ENCODE data around the gene KCNH2.
A peak's percentile ranks its signal among the peaks of the same experiment; 100 is the strongest.

The KCNH2 gene

DNA sequence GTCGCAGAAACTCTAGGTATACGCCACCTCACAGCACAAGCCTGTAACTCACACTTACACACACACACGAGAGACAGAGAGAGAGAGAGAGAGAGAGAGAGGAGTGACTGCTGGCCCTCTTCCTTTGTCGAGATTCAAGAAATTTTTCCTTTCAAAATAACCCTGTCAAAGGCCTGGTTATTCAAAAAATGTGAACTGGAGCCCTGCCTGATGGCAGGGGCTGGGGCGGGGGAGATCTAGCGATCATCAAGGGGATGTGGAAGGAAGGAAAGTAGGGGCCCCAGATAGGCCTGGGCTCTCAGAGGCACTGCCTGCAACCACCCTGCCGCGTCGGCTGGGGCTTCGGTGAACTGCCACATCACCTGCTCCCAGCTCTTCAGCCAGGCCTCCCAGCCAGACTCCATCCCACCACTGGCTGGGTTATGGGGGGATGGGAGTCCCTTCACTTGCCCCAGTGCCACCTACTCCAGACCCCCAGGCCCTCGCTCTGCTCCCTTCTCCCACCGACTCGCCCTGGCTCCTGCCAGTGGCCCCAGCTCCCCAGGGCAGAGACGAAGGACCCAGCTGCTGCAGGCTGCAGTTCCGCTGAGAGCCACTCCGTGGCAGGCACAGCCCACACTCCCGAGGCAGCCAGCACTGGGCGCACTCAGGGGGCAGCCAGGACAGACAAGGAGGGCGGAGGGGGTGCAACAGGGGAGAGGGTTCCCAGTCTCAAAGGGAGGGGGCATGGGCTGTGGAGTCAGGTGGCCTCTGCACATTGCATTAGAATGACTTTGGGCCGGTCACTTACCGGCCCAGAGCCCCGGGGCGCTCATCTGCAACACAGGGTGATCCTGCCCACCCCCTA is 15.3 kb downstream of the KCNH2 start:
- peak in 1 of 3 experiments; percentile 30 for DNase-seq (ENCODE audit: low read depth in 2 of 3, low spot score in 2 of 3)

GRCh38 chr7:150962290-150962552 is 15.9 kb downstream of the KCNH2 start:
- no peak for DNase-seq (ENCODE audit: low read depth in 2 of 3, low spot score in 2 of 3)

DNA sequence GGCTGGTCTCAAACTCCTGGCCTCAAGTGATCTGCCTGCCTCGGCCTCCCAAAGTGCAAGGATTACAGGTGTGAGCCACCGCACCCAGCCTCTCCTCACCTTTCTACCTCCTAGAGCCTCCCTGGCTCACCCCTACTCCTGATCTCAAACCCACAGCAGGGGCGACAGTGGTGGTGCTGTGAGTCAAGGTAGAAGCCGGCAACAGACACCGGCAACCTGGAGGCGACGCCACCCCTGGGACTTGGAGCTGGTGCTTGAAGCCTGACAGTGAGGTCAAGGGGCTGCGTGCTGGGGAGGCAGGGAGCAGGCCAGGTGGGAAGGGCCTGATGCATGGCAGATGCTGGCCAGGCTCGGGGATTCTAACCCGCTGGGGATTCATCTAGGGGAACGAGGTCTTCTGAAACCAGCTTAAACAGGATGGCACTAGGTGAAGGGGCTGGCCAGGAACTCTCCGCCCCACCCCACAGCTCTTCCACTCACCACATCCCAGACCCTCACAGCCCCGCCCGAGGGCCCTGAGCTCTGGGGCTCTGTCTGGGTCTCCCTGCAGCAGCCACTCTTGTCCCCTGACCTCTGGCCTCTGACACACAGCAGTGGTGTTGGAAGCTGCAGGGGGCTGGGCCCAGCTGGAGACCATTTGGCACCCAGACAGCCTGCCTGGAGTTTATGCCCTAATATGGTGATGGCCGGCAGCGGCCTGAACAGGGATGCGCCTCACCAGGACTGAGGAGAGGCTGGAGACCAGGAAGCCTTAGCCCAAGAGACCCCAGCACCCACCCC is 16.4 kb downstream of the KCNH2 start:
- no peak for DNase-seq (ENCODE audit: low read depth in 2 of 3, low spot score in 2 of 3)

DNA sequence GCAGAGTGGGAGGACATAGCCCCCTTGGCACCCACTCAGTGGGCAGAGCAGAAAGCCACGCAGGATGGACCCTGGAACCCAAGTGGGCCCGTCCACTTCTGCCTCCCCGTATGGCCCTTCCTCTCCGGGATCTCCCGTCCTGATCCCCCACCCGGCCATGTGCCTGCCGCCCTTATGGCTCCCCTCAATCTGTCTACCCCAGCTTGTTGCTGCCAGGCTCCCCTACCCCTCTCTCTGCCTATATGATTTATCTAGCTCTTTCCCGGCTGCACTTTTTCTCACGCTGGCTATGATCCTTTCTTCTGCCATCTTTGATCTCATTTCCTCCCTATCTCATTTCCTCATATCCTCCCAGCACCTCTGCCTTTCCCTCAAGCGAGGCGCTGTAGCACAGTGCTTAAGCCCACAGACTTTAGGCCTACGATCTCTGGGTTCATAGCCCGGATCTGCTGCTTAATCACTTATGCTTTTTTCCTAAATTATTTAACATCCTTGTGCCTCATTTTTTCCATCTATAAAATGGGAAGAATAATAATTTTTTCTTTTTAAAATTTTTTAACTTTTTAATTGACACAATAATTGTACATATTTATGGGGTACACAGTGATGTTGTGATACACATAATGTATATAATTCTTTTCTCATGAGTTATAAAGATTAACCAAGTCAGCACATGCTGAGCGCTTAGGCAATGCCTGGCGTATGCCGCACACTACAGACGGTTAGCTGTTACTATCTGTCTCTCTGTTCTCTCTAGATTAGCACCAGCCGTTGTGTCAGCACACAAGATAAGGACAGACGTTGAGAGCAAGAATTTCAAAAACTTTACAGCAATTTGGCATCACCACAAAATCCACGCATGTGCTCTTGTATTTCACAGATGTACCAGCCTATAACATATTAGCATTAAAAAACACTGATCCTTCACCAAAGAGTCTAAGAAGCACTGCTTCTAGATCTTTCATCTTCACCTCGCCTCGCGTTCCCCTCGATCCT is 18.1 kb downstream of the KCNH2 start:
- no peak for DNase-seq (ENCODE audit: low read depth in 2 of 3, low spot score in 2 of 3)

- DNase-seq (ENCODE audit: low read depth in 2 of 3, low spot score in 2 of 3) = no peak
Observed at GRCh38 chr7:150959081-150959480, 19.0 kb downstream of the KCNH2 start.

GRCh38 chr7:150958597-150958996 is 19.5 kb downstream of the KCNH2 start:
- no peak for DNase-seq (ENCODE audit: low read depth in 2 of 3, low spot score in 2 of 3)

- DNase-seq (ENCODE audit: low read depth in 2 of 3, low spot score in 2 of 3) = no peak
Observed at GRCh38 chr7:150958062-150958552, 20.0 kb downstream of the KCNH2 start.

GRCh38 chr7:150957133-150958020 is 20.7 kb downstream of the KCNH2 start:
- DNase-seq (ENCODE audit: low read depth in 2 of 3, low spot score in 2 of 3) = no peak

GRCh38 chr7:150956395-150957132 is 21.6 kb downstream of the KCNH2 start:
- no peak for DNase-seq (ENCODE audit: low read depth in 2 of 3, low spot score in 2 of 3)

DNA sequence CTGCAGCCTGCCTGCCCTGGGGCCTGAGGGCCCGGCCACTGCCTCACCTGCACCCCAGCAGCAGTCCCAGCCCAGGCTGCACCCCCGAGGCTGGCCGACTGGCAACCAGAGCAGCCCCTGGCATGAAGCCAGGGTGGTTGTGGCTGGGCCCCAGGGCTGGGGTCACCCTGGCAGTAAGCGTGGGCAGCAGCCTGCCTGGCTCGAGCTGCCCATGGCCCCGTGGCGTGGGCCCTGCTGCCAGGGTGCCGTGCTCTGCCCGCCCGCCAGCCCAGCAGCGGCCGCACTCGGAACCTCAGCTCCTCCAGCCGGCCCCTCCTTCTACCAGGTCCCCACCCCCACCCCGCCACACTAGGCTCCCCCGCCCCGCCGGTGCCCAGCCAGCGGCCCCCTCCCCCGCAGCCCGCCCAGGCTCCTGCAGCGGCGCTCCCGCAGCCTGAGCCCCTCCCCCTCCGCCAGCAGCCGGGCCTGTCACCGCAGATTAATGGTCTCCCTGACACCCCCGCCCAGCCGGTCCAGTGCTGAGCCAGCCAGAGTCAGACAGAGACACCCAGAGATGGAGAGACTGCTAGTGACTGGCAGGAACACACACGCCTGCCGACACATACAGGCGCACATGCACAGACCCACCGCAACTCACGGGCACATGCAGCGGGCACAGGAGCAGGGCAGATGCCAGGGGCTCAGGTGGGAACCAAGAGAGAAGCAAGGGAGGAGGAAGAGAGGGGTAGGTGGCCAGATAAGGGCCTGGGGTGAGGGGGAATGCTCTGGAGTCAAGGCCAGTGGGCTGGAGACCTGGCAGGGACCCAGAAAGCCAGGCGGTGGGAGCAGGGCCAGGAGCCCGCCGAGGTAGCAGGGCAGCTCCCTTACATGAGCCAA is 22.4 kb downstream of the KCNH2 start:
- DNase-seq (ENCODE audit: low read depth in 2 of 3, low spot score in 2 of 3) = no peak

GRCh38 chr7:150954986-150955518 is 23.1 kb downstream of the KCNH2 start:
- DNase-seq (ENCODE audit: low read depth in 2 of 3, low spot score in 2 of 3) = no peak

- DNase-seq (ENCODE audit: low read depth in 2 of 3, low spot score in 2 of 3) = no peak
Observed at GRCh38 chr7:150954201-150954985, 23.7 kb downstream of the KCNH2 start.

- no peak for DNase-seq (ENCODE audit: low read depth in 2 of 3, low spot score in 2 of 3)
Observed at GRCh38 chr7:150953061-150953997, 24.8 kb downstream of the KCNH2 start.

- no peak for DNase-seq (ENCODE audit: low read depth in 2 of 3, low spot score in 2 of 3)
Observed at GRCh38 chr7:150952331-150953050, 25.6 kb downstream of the KCNH2 start.

GRCh38 chr7:150951521-150951920 is 26.6 kb downstream of the KCNH2 start:
- DNase-seq (ENCODE audit: low read depth in 2 of 3, low spot score in 2 of 3) = no peak

GRCh38 chr7:150951181-150951520 is 27.0 kb downstream of the KCNH2 start:
- DNase-seq (ENCODE audit: low read depth in 2 of 3, low spot score in 2 of 3) = no peak

Measured in activated CD8-positive, alpha-beta memory T cell treated with anti-CD3 and anti-CD28 coated beads for 48 hours (primary cell).